Thoracic aorta (tissue), 2 donors: ENCODE results near the gene PRDM16. TPM values are rescaled to one million over a fixed set of nuclear protein-coding genes. Genes with fewer than 3 reads are reported as not detected.

Experiments
- ATAC-seq: fragments of 150-250 bp; one replicate; pipeline ENCODE4 v1.8.0; 2017; ENCODE audit warnings: low read depth; ENCODE audit not compliant: insufficient number of reproducible peaks, low FRiP score
- DNase-seq: peaks from one replicate; pipeline ENCODE4 v3.0.0-alpha.2; 2020; ENCODE audit warnings: low spot score
- H3K27ac ChIP-seq, 2 donors: fragments of 200-600 bp; sonication (generic); 1 replicate in 1 of 2; 2 replicates in 1 of 2; pipeline ENCODE4 v1.5.1; 2016; ENCODE audit warnings: mild to moderate bottlenecking in 2 of 2, moderate library complexity in 2 of 2
- H3K27me3 ChIP-seq: fragments of 200-600 bp; sonication (generic); replicated peaks from 2 replicates; pipeline ENCODE4 v1.6.0; 2016; ENCODE audit warnings: mild to moderate bottlenecking; ENCODE audit not compliant: insufficient read depth
- H3K36me3 ChIP-seq: fragments of 200-600 bp; sonication (generic); one replicate; pipeline ENCODE4 v1.5.1; 2016
- H3K4me1 ChIP-seq, 2 donors: fragments of 200-600 bp; sonication (generic); 1 replicate in 1 of 2; 2 replicates in 1 of 2; pipeline versions ENCODE4 v1.5.1 to v1.6.0; 2016; ENCODE audit warnings: low read depth in 2 of 2, mild to moderate bottlenecking in 1 of 2; ENCODE audit not compliant: control insufficient read depth in 1 of 2
- H3K4me3 ChIP-seq: fragments of 200-600 bp; sonication (generic); 2 replicates; pipeline ENCODE4 v1.5.1; 2016; ENCODE audit warnings: mild to moderate bottlenecking
- H3K9me3 ChIP-seq: fragments of 200-600 bp; sonication (generic); 2 replicates; pipeline ENCODE4 v1.5.1; 2016
- total RNA-seq, 2 donors: library from RNA; depleted of rRNA; stranded (reverse); fragments of >200 nt; gene quantifications; one replicate each; pipeline versions ENCODE4 v1.1.0 to v1.2.3, GENCODE V29; 2016
- TF ChIP-seq, protein P1 (sequence below): fragments of 200-600 bp; sonication (generic); IDR thresholded peaks from one replicate; pipeline ENCODE4 v1.5.1; 2019; ENCODE audit warnings: antibody characterized with exemption

Gene PRDM16
- total RNA-seq, 2 donors from 2014 or later = 68.9 to 85.4 TPM

GRCh38 chr1:3231245-3231644, 162.2 kb downstream of the PRDM16 start:
- ATAC-seq (no peak), DNase-seq (no peak)
- no peaks in the 10 kb centered on the region for H3K27me3 ChIP-seq
- H3K4me3 ChIP-seq = no peak overlapping the region
- H3K36me3 ChIP-seq = no peaks in the 10 kb centered on the region
- TF ChIP-seq, protein P1, sequence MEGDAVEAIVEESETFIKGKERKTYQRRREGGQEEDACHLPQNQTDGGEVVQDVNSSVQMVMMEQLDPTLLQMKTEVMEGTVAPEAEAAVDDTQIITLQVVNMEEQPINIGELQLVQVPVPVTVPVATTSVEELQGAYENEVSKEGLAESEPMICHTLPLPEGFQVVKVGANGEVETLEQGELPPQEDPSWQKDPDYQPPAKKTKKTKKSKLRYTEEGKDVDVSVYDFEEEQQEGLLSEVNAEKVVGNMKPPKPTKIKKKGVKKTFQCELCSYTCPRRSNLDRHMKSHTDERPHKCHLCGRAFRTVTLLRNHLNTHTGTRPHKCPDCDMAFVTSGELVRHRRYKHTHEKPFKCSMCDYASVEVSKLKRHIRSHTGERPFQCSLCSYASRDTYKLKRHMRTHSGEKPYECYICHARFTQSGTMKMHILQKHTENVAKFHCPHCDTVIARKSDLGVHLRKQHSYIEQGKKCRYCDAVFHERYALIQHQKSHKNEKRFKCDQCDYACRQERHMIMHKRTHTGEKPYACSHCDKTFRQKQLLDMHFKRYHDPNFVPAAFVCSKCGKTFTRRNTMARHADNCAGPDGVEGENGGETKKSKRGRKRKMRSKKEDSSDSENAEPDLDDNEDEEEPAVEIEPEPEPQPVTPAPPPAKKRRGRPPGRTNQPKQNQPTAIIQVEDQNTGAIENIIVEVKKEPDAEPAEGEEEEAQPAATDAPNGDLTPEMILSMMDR = no peak
- peaks cover 0 to 17% of the 10 kb centered on the region in 2 donors for H3K4me1 ChIP-seq
- H3K27ac ChIP-seq = no peak overlapping the region
- no peaks in the 10 kb centered on the region for H3K9me3 ChIP-seq

GRCh38 chr1:3231826-3232225, 162.8 kb downstream of the PRDM16 start:
- Histone ChIP-seq H3K27ac (no peak overlapping the region), H3K9me3 (no peaks in the 10 kb centered on the region), H3K27me3 (no peaks in the 10 kb centered on the region), H3K4me3 (no peak overlapping the region), H3K4me1 (peaks cover 0 to 17% of the 10 kb centered on the region in 2 donors), H3K36me3 (no peaks in the 10 kb centered on the region)
- TF ChIP-seq, protein P1 = no peak
- DNase-seq (no peak), ATAC-seq (no peak)

GRCh38 chr1:3233031-3233430, 164.0 kb downstream of the PRDM16 start:
- Histone ChIP-seq H3K27me3 (no peaks in the 10 kb centered on the region), H3K9me3 (no peaks in the 10 kb centered on the region)
- ATAC-seq = no peak

GRCh38 chr1:3233551-3233950, 164.5 kb downstream of the PRDM16 start:
- no peak for DNase-seq

More at GRCh38 chr1:3233031-3233430, 164.0 kb downstream of the PRDM16 start:
- peaks cover 3 to 24% of the 10 kb centered on the region in 2 donors for H3K4me1 ChIP-seq
- no peak overlapping the region for H3K4me3 ChIP-seq
- H3K36me3 ChIP-seq = no peaks in the 10 kb centered on the region
- no peak overlapping the region for H3K27ac ChIP-seq
- TF ChIP-seq, protein P1 = no peak
- DNase-seq = no peak

DNA sequence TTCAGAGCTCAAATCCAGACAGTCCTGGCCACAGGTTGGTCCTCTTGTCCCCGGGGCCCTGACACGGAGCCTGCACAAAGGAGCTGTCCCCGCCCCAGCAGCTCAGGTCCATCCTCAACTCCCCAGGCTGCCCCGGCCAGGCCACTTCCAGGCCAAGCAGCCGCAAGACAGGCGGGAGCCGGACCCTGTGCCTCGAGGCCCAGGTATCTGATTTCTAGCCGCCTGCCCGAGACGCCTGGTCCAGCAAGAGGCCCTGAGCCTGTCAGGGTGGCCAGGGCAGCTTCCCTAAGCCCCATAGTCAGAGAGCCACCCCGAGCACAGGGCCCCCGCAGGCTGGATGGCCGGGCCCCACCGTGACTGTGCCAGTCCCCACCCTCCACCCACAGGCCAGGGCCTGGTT, 165.3 kb downstream of the PRDM16 start:
- Histone ChIP-seq H3K27ac (no peak overlapping the region), H3K4me1 (peaks cover 6 to 33% of the 10 kb centered on the region in 2 donors), H3K27me3 (no peaks in the 10 kb centered on the region), H3K9me3 (no peaks in the 10 kb centered on the region), H3K4me3 (no peak overlapping the region), H3K36me3 (no peaks in the 10 kb centered on the region)
- TF ChIP-seq, protein P1 = no peak
- no peak for ATAC-seq
- no peak for DNase-seq

More at GRCh38 chr1:3233551-3233950, 164.5 kb downstream of the PRDM16 start:
- H3K9me3 ChIP-seq = no peaks in the 10 kb centered on the region
- TF ChIP-seq, protein P1 = no peak
- H3K27ac ChIP-seq = no peak overlapping the region
- no peaks in the 10 kb centered on the region for H3K36me3 ChIP-seq
- peaks cover 6 to 27% of the 10 kb centered on the region in 2 donors for H3K4me1 ChIP-seq
- no peaks in the 10 kb centered on the region for H3K27me3 ChIP-seq
- H3K4me3 ChIP-seq = no peak overlapping the region
- ATAC-seq = no peak
